SK-N-SH (cell line): ENCODE results near the gene TRPC4AP. TPM values are rescaled to one million over a fixed set of nuclear protein-coding genes. Genes with fewer than 3 reads are reported as not detected.

Experiments
- CTCF ChIA-PET: fragments of 300-600, 350-600 bp; formaldehyde crosslinking; extraction: SDS; loops from one replicate; lab custom pipeline; 2021; lab: Yijun Ruan, JAX
- POLR2A ChIA-PET: fragments of 350-600 bp; sonication (Branson Sonifier 250); formaldehyde crosslinking; extraction: SDS; loops from one replicate; lab custom pipeline; 2020; ENCODE audit warnings: antibody characterized with exemption, inconsistent platforms; lab: Yijun Ruan, JAX
- DNase-seq: peaks from one replicate; pipeline ENCODE4 v3.0.0; 2012
- H2AFZ ChIP-seq: fragments of 200-600 bp; sonication (generic); 2 replicates; pipeline ENCODE4 v1.8.1; 2016; ENCODE audit warnings: antibody characterized with exemption, mild to moderate bottlenecking, low read depth
- H3F3A ChIP-seq: fragments of 200-600 bp; sonication (generic); replicated peaks from 2 replicates; pipeline ENCODE3; 2016; ENCODE audit warnings: antibody characterized with exemption, mild to moderate bottlenecking; ENCODE audit not compliant: insufficient read depth
- H3K27ac ChIP-seq, 2 experiments: fragments of 200-500 bp in 1 of 2; fragments of 200-600 bp in 1 of 2; sonication (Bioruptor generic) in 1 of 2; sonication (generic), shearing (Covaris generic) in 1 of 2; 2 replicates each; pipeline versions ENCODE4 v1.5.1 to v1.6.1; 2014 to 2016; ENCODE audit warnings: low read depth in 2 of 2, inconsistent platforms in 1 of 2, low read length in 1 of 2, mild to moderate bottlenecking in 1 of 2, mixed read lengths in 1 of 2
- H3K27me3 ChIP-seq: fragments of 200-600 bp; sonication (generic), shearing (Covaris generic); 2 replicates; pipeline ENCODE4 v1.6.1; 2016; ENCODE audit warnings: mixed run types; ENCODE audit not compliant: insufficient read depth
- H3K36me3 ChIP-seq, 2 experiments: fragments of 200-500 bp in 1 of 2; fragments of 200-600 bp in 1 of 2; sonication (Bioruptor generic) in 1 of 2; sonication (generic) in 1 of 2; replicated peaks in 1 of 2; 2 replicates each; pipeline versions ENCODE3 to v1.5.1; 2014 to 2016; ENCODE audit warnings: low read length in 1 of 2, mild to moderate bottlenecking in 1 of 2; ENCODE audit not compliant: insufficient read depth in 2 of 2, control insufficient read depth in 1 of 2
- H3K4me1 ChIP-seq, 2 experiments: fragments of 200-500 bp in 1 of 2; fragments of 200-600 bp in 1 of 2; sonication (Bioruptor generic) in 1 of 2; sonication (generic), shearing (Covaris generic) in 1 of 2; 2 replicates each; pipeline versions ENCODE4 v1.5.1 to v1.6.1; 2014 to 2016; ENCODE audit warnings: low read depth in 1 of 2, low read length in 1 of 2, mixed run types in 1 of 2; ENCODE audit not compliant: insufficient read depth in 2 of 2, control insufficient read depth in 1 of 2
- H3K4me2 ChIP-seq: fragments of 200-600 bp; sonication (generic), shearing (Covaris generic); 2 replicates; pipeline ENCODE4 v1.6.1; 2017; ENCODE audit warnings: mixed run types
- H3K4me3 ChIP-seq, 2 experiments: fragments of 200-500 bp in 1 of 2; fragments of 200-600 bp in 1 of 2; sonication (Bioruptor generic) in 1 of 2; sonication (generic), shearing (Covaris generic) in 1 of 2; 2 replicates each; pipeline versions ENCODE4 v1.5.1 to v1.8.1; 2014 to 2016; ENCODE audit warnings: low read depth in 2 of 2, inconsistent platforms in 1 of 2, low read length in 1 of 2, mild to moderate bottlenecking in 1 of 2, mixed read lengths in 1 of 2, moderate library complexity in 1 of 2
- H3K79me2 ChIP-seq: fragments of 200-600 bp; sonication (generic); 2 replicates; pipeline ENCODE4 v1.8.1; 2017; ENCODE audit warnings: mild to moderate bottlenecking; ENCODE audit not compliant: insufficient read depth
- H3K9ac ChIP-seq: fragments of 200-600 bp; sonication (generic); 2 replicates; pipeline ENCODE4 v1.6.1; 2017; ENCODE audit warnings: mixed run types
- H3K9me2 ChIP-seq: fragments of 200-600 bp; sonication (generic); 2 replicates; pipeline ENCODE4 v1.6.1; 2017; ENCODE audit warnings: mixed run types
- H3K9me3 ChIP-seq: fragments of 200-600 bp; sonication (generic); 2 replicates; pipeline ENCODE4 v1.6.1; 2017; ENCODE audit warnings: mixed run types, mild to moderate bottlenecking, moderate library complexity
- H4K20me1 ChIP-seq: fragments of 200-600 bp; sonication (generic); 2 replicates; pipeline ENCODE4 v1.6.1; 2017; ENCODE audit warnings: mild to moderate bottlenecking, mixed run types; ENCODE audit not compliant: insufficient read depth
- EP300 ChIP-seq, 2 experiments: IDR thresholded peaks; 2 replicates each; pipeline versions ENCODE4 v1.4.0 to v1.6.1; 2012; ENCODE audit warnings: borderline replicate concordance in 1 of 2, low read depth in 1 of 2, low read length in 1 of 2
- GABPA ChIP-seq: IDR thresholded peaks from 2 replicates; pipeline ENCODE4 v1.4.0; 2012; ENCODE audit warnings: low read depth, mild to moderate bottlenecking
- MXI1 ChIP-seq: IDR thresholded peaks from 2 replicates; pipeline ENCODE4 v1.6.1; 2012; ENCODE audit warnings: mild to moderate bottlenecking, low read depth, low read length, improper control_type of control experiment
- NRF1 ChIP-seq: IDR thresholded peaks from 2 replicates; pipeline ENCODE4 v1.6.1; 2012; ENCODE audit warnings: low read depth, mild to moderate bottlenecking, low read length
- RXRA ChIP-seq: IDR thresholded peaks from 2 replicates; pipeline ENCODE4 v1.4.0; 2012; ENCODE audit warnings: low read depth, mild to moderate bottlenecking, borderline replicate concordance
- TAF1 ChIP-seq: IDR thresholded peaks from 2 replicates; pipeline ENCODE4 v1.6.1; 2012; ENCODE audit warnings: low read depth, mild to moderate bottlenecking, low read length, moderate library complexity, borderline replicate concordance
- YY1 ChIP-seq: IDR thresholded peaks from 2 replicates; pipeline ENCODE4 v1.4.0; 2012; ENCODE audit warnings: low read depth, mild to moderate bottlenecking
- WGBS: methylation state at CpG from one replicate; pipeline ENCODE4 v1.1.6; 2017; ENCODE audit warnings: low lambda C conversion rate; 5-methylcytosine and 5-hydroxymethylcytosine counted together
- polyA plus RNA-seq, 3 experiments: library from polyadenylated mRNA; depleted of rRNA; stranded (reverse); fragments of >200 nt; gene quantifications; 2 replicates each; pipeline ENCODE4 v1.2.3, GENCODE V29; 2012
- TF ChIP-seq, protein P1 (sequence below): fragments of 200-600 bp; sonication (generic); IDR thresholded peaks from 2 replicates; pipeline ENCODE4 v1.6.1; 2017; ENCODE audit warnings: antibody characterized with exemption, mild to moderate bottlenecking, moderate library complexity
- TF ChIP-seq, protein P2 (sequence below): IDR thresholded peaks from 2 replicates; pipeline ENCODE4 v1.4.0; 2012; ENCODE audit warnings: low read depth, borderline replicate concordance
- TF ChIP-seq, protein P3 (sequence below): fragments of 150-350 bp; IDR thresholded peaks from 2 replicates; pipeline ENCODE4 v1.6.1; 2016; ENCODE audit warnings: mild to moderate bottlenecking, low read depth, low read length
- TF ChIP-seq, protein P4 (sequence below): IDR thresholded peaks from 2 replicates; pipeline ENCODE4; 2012

Gene TRPC4AP
- polyA plus RNA-seq, 1 of the 3 experiments (the other 2 are of a cell fraction) = 57.4 TPM

DNA sequence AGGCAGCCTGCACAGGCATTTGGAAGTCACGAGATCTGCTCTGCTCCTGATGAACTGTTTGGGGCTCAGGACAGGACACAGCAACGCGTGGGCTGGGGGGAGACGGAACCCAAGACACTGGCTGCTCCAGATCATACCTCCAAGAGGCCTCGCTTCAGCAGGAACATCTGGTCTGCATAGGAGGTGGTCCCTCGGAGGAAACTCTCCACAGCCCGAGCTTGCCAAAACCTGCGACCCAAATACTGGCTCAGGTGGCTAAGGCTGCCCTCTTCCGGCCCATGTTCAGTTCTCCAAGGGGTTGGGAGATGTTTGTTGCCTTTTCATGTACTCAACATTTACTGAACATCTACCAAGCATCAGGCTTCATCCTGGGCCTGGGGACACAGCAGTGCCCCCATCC, 85.2 kb downstream of the TRPC4AP start:
- Histone ChIP-seq H2AFZ (no peak overlapping the region), H3K9ac (no peak overlapping the region), H3K4me3 (no peak overlapping the region), H3K9me3 (no peaks in the 10 kb centered on the region), H3K36me3 (peaks cover 48 to 96% of the 10 kb centered on the region in 2 experiments), H3F3A (no peaks in the 10 kb centered on the region), H4K20me1 (no peaks in the 10 kb centered on the region), H3K27me3 (no peaks in the 10 kb centered on the region), H3K79me2 (no peaks in the 10 kb centered on the region), H3K4me1 (no peaks in the 10 kb centered on the region), H3K27ac (no peak overlapping the region), H3K9me2 (no peaks in the 10 kb centered on the region), H3K4me2 (no peak overlapping the region)
- POLR2A ChIA-PET = no interaction called here
- DNase-seq = no peak
- TF ChIP-seq, protein P1, sequence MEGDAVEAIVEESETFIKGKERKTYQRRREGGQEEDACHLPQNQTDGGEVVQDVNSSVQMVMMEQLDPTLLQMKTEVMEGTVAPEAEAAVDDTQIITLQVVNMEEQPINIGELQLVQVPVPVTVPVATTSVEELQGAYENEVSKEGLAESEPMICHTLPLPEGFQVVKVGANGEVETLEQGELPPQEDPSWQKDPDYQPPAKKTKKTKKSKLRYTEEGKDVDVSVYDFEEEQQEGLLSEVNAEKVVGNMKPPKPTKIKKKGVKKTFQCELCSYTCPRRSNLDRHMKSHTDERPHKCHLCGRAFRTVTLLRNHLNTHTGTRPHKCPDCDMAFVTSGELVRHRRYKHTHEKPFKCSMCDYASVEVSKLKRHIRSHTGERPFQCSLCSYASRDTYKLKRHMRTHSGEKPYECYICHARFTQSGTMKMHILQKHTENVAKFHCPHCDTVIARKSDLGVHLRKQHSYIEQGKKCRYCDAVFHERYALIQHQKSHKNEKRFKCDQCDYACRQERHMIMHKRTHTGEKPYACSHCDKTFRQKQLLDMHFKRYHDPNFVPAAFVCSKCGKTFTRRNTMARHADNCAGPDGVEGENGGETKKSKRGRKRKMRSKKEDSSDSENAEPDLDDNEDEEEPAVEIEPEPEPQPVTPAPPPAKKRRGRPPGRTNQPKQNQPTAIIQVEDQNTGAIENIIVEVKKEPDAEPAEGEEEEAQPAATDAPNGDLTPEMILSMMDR = no peak
- TF ChIP-seq MXI1 (no peak), TAF1 (no peak), NRF1 (no peak), GABPA (no peak), RXRA (no peak), YY1 (no peak), EP300 (IDR thresholded peaks at IDR 0.05; ENCODE audit: borderline replicate concordance in 1 of 2, low read depth in 1 of 2, low read length in 1 of 2) (no peak)
- TF ChIP-seq, protein P2, sequence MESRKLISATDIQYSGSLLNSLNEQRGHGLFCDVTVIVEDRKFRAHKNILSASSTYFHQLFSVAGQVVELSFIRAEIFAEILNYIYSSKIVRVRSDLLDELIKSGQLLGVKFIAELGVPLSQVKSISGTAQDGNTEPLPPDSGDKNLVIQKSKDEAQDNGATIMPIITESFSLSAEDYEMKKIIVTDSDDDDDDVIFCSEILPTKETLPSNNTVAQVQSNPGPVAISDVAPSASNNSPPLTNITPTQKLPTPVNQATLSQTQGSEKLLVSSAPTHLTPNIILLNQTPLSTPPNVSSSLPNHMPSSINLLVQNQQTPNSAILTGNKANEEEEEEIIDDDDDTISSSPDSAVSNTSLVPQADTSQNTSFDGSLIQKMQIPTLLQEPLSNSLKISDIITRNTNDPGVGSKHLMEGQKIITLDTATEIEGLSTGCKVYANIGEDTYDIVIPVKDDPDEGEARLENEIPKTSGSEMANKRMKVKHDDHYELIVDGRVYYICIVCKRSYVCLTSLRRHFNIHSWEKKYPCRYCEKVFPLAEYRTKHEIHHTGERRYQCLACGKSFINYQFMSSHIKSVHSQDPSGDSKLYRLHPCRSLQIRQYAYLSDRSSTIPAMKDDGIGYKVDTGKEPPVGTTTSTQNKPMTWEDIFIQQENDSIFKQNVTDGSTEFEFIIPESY = no peak
- TF ChIP-seq, protein P3, sequence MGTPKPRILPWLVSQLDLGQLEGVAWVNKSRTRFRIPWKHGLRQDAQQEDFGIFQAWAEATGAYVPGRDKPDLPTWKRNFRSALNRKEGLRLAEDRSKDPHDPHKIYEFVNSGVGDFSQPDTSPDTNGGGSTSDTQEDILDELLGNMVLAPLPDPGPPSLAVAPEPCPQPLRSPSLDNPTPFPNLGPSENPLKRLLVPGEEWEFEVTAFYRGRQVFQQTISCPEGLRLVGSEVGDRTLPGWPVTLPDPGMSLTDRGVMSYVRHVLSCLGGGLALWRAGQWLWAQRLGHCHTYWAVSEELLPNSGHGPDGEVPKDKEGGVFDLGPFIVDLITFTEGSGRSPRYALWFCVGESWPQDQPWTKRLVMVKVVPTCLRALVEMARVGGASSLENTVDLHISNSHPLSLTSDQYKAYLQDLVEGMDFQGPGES = no peak
- TF ChIP-seq, protein P4, sequence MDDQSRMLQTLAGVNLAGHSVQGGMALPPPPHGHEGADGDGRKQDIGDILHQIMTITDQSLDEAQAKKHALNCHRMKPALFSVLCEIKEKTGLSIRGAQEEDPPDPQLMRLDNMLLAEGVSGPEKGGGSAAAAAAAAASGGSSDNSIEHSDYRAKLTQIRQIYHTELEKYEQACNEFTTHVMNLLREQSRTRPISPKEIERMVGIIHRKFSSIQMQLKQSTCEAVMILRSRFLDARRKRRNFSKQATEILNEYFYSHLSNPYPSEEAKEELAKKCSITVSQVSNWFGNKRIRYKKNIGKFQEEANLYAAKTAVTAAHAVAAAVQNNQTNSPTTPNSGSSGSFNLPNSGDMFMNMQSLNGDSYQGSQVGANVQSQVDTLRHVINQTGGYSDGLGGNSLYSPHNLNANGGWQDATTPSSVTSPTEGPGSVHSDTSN = no peak
- WGBS = 85% methylated on average over 5 of the region's 9 CpGs
- CTCF ChIA-PET = no interaction called here
